K562 (cell line): ENCODE measurements around the gene ARHGAP30. TPM values are rescaled to one million over a fixed set of nuclear protein-coding genes. Genes with fewer than 3 reads are reported as not detected.

Source experiments
- CBFB ChIP-seq: sonication (generic); formaldehyde crosslinking; IDR thresholded peaks from 2 replicates; pipeline ENCODE4 v1.4.0; 2020; ENCODE audit warnings: mild to moderate bottlenecking, missing genetic modification reagents
- CEBPG ChIP-seq, 3 experiments: fragments of 200-800 bp in 1 of 3; sonication (Bioruptor generic) in 1 of 3; sonication (generic) in 1 of 3; formaldehyde crosslinking in 1 of 3; IDR thresholded peaks in 2 of 3; conservative IDR thresholded peaks in 1 of 3; 2 replicates each; pipeline versions ENCODE4 v1.6.1 to v1.8.0; 2016 to 2022; ENCODE audit warnings: missing compliant biosample characterization in 2 of 3, missing genetic modification characterization in 2 of 3, mild to moderate bottlenecking in 1 of 3, missing genetic modification reagents in 1 of 3
- DDX20 ChIP-seq: fragments of 450-650 bp; IDR thresholded peaks from 2 replicates; pipeline ENCODE4 v1.6.1; 2016; ENCODE audit warnings: missing genetic modification characterization, low read depth, mild to moderate bottlenecking, missing compliant biosample characterization, moderate library complexity
- ESRRA ChIP-seq: fragments of 450-650 bp; IDR thresholded peaks from 2 replicates; pipeline ENCODE4 v1.6.1; 2014; ENCODE audit warnings: low read depth, mild to moderate bottlenecking, moderate library complexity, borderline replicate concordance
- FOS ChIP-seq: IDR thresholded peaks from 3 replicates; pipeline ENCODE4 v1.6.1; 2011; ENCODE audit not compliant: insufficient read length; ENCODE audit errors: extremely low read depth
- MBD2 ChIP-seq: sonication (generic); IDR thresholded peaks from 2 replicates; pipeline ENCODE4 v1.6.1; 2016; ENCODE audit warnings: low read depth, borderline replicate concordance
- MEIS2 ChIP-seq: fragments of 450-650 bp; IDR thresholded peaks from 2 replicates; pipeline ENCODE4 v1.6.1; 2014; ENCODE audit warnings: mild to moderate bottlenecking; ENCODE audit not compliant: partially characterized antibody
- MTA1 ChIP-seq: fragments of 450-650 bp; IDR thresholded peaks from 2 replicates; pipeline ENCODE4 v1.6.1; 2017; ENCODE audit warnings: borderline replicate concordance
- MXI1 ChIP-seq: IDR thresholded peaks from 2 replicates; pipeline ENCODE4 v1.6.1; 2011; ENCODE audit warnings: low read depth, mild to moderate bottlenecking, improper control_type of control experiment, low read length
- NCOR1 ChIP-seq: fragments of 450-650 bp; IDR thresholded peaks from 2 replicates; pipeline ENCODE4 v1.6.1; 2016; ENCODE audit warnings: mild to moderate bottlenecking, moderate library complexity
- NFE2 ChIP-seq: IDR thresholded peaks from 2 replicates; pipeline ENCODE4 v1.6.1; 2014; ENCODE audit warnings: antibody characterized with exemption, low read depth
- SMARCA4 ChIP-seq: fragments of 450-650 bp; IDR thresholded peaks from 2 replicates; pipeline ENCODE4 v1.6.1; 2016
- SRSF9 ChIP-seq: fragments of 200-400 bp; formaldehyde crosslinking; IDR thresholded peaks from 2 replicates; pipeline ENCODE4 v1.6.1; 2017; ENCODE audit warnings: low read depth, low read length, borderline replicate concordance
- TARDBP ChIP-seq: fragments of 450-650 bp; IDR thresholded peaks from 2 replicates; pipeline ENCODE4 v1.6.1; 2016
- TBL1XR1 ChIP-seq, 2 experiments: IDR thresholded peaks; 2 replicates each; pipeline ENCODE4 v1.6.1; 2012; ENCODE audit warnings: improper control_type of control experiment in 2 of 2, low read length in 2 of 2, mild to moderate bottlenecking in 1 of 2
- TEAD4 ChIP-seq, 2 experiments: sonication (generic) in 1 of 2; formaldehyde crosslinking in 1 of 2; IDR thresholded peaks; 2 replicates each; pipeline versions ENCODE4 v1.6.1 to v1.8.0; 2012 to 2022; ENCODE audit warnings: borderline replicate concordance in 1 of 2, inconsistent platforms in 1 of 2, low read length in 1 of 2, mild to moderate bottlenecking in 1 of 2, missing genetic modification reagents in 1 of 2
- THRAP3 ChIP-seq: fragments of 450-650 bp; IDR thresholded peaks from 2 replicates; pipeline ENCODE4 v1.6.1; 2016; ENCODE audit warnings: mild to moderate bottlenecking, inconsistent platforms, borderline replicate concordance
- TOE1 ChIP-seq, 2 experiments: fragments of 450-650 bp in 1 of 2; sonication (generic) in 1 of 2; formaldehyde crosslinking in 1 of 2; IDR thresholded peaks; 2 replicates each; pipeline versions ENCODE4 v1.7.1 to v1.8.0; 2016 to 2022; ENCODE audit warnings: borderline replicate concordance in 2 of 2, mild to moderate bottlenecking in 2 of 2, antibody characterized with exemption in 1 of 2, inconsistent platforms in 1 of 2, low read depth in 1 of 2, missing genetic modification reagents in 1 of 2, moderate library complexity in 1 of 2
- XRCC4 ChIP-seq: IDR thresholded peaks from one replicate; pipeline ENCODE4 v1.6.1; 2011; ENCODE audit not compliant: insufficient read depth, insufficient read length; ENCODE audit errors: extremely low read depth
- ZNF121 ChIP-seq: sonication (generic); formaldehyde crosslinking; conservative IDR thresholded peaks from 2 replicates; pipeline ENCODE4 v1.8.0; 2022; ENCODE audit warnings: missing genetic modification reagents
- ZNF282 ChIP-seq: sonication (generic); formaldehyde crosslinking; IDR thresholded peaks from 2 replicates; pipeline ENCODE4 v1.8.1; 2023; ENCODE audit warnings: missing genetic modification reagents
- ZNF347 ChIP-seq: fragments of 450-650 bp; formaldehyde crosslinking; IDR thresholded peaks from 2 replicates; pipeline ENCODE4 v1.4.0; 2020; ENCODE audit warnings: low read depth, mild to moderate bottlenecking, moderate library complexity
- ZNF830 ChIP-seq: fragments of 250-450 bp; sonication (Bioruptor Pico); IDR thresholded peaks from 2 replicates; pipeline ENCODE4 v1.5.0; 2021; ENCODE audit warnings: mild to moderate bottlenecking
- polyA plus RNA-seq, 8 experiments: library from polyadenylated mRNA; depleted of rRNA in 4 of 8; stranded (reverse) in 5 of 8; unstranded in 3 of 8; fragments of >200 nt; fragmentation: Nextera tagmentation in 2 of 8; fragmentation: Illumina TruSeq in 1 of 8; extraction: Ambion mirVana in 2 of 8; extraction: Trizol in 1 of 8; gene quantifications; 2 replicates each; pipeline versions ENCODE4 v1.2.1 to v1.2.3, GENCODE V29; 2011 to 2014; ENCODE audit warnings: inconsistent platforms in 1 of 8, missing spikeins in 1 of 8
- total RNA-seq, 7 experiments: library from RNA; depleted of rRNA in 6 of 7; stranded (reverse); fragments of >200 nt in 6 of 7; fragmentation: Illumina TruSeq in 2 of 7; extraction: Trizol in 2 of 7; gene quantifications; 2 replicates each; pipeline versions ENCODE4 v1.2.1 to v1.2.3, GENCODE V29; 2011 to 2021; ENCODE audit warnings: low replicate concordance in 1 of 7
- TF ChIP-seq, protein P1 (sequence below): fragments of 450-650 bp; IDR thresholded peaks from 2 replicates; pipeline ENCODE4 v1.6.1; 2014; ENCODE audit warnings: low read depth, mild to moderate bottlenecking, moderate library complexity, borderline replicate concordance
- TF ChIP-seq, protein P2 (sequence below): fragments of 450-650 bp; IDR thresholded peaks from 2 replicates; pipeline ENCODE4 v1.6.1; 2016; ENCODE audit warnings: mild to moderate bottlenecking

The ARHGAP30 gene
- total and polyA plus RNA-seq, 9 of the 15 experiments (the other 6 are each of a cell fraction or from before 2014, with no cell fraction given) = 0.01 to 0.73 (median 0.12) TPM

DNA sequence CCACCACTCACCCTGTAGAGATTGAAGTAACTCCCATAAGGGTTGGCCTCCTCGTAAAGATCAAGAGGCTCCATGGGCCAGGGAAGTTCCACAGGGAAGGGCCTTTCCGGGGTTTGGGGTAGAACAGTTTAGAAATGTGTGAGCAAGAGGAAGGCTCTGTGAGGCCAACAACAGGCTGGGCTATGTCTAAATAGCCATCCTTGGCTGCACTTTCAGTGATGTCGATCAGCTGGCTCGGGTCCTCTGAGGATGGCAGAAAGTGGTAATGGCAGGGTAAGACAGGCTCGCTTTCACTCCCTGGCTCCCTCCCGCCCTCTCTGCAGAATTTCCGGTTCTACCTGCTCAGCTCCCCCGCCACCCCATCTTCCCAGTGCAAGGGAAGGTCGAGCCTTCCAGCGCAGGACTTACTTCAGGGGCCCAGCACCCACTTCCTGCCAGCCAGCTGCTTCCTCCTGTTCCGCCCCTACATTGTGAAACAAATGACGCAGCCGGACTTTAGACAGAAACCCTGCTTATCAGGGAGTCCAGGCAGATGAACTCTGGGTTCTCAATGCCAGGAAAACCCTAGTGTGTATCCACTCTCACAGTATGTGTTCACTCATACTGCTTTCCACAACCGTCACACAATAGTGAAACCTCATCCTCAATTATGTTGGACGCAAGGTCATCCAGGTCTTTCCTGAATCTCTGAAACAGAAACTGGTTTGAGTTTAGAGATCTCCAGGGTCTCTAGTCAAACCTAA is 56.0 kb downstream of the ARHGAP30 start (continued):
- TF ChIP-seq, protein P1, sequence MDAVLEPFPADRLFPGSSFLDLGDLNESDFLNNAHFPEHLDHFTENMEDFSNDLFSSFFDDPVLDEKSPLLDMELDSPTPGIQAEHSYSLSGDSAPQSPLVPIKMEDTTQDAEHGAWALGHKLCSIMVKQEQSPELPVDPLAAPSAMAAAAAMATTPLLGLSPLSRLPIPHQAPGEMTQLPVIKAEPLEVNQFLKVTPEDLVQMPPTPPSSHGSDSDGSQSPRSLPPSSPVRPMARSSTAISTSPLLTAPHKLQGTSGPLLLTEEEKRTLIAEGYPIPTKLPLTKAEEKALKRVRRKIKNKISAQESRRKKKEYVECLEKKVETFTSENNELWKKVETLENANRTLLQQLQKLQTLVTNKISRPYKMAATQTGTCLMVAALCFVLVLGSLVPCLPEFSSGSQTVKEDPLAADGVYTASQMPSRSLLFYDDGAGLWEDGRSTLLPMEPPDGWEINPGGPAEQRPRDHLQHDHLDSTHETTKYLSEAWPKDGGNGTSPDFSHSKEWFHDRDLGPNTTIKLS = peak; percentile 47; the same call in 1 of the 2 replicates
- TF ChIP-seq XRCC4 (no peak), MTA1 (peak; percentile 67), ZNF121 (CRISPR knock-in tag) (no peak), ZNF282 (CRISPR knock-in tag) (no peak), TEAD4 (IDR thresholded peaks at IDR 0.05; ENCODE audit: low read length) (peak; percentile 93), TEAD4 (CRISPR knock-in tag; IDR thresholded peaks at IDR 0.05; ENCODE audit: borderline replicate concordance) (no peak), TOE1 (IDR thresholded peaks at IDR 0.05; ENCODE audit: borderline replicate concordance) (peak; percentile 46; the same call in 1 of the 2 replicates), TOE1 (CRISPR knock-in tag; IDR thresholded peaks at IDR 0.05; ENCODE audit: borderline replicate concordance, low read depth) (no peak), THRAP3 (no peak), DDX20 (0 out of 2 replicates have a peak, but pooled peaks have one; percentile 28), ZNF830 (CRISPR knock-in tag) (no peak), MEIS2 (peak; percentile 46), SMARCA4 (peak; percentile 92), SRSF9 (no peak), MBD2 (peak; percentile 77), NCOR1 (peak; percentile 92), TBL1XR1 (IDR thresholded peaks at IDR 0.05; ENCODE audit: low read length in 2 of 2) (peak in 1 of 2 experiments; percentile 85; a peak in 2 of 4 replicates), NFE2 (peak; percentile 83), CEBPG (CRISPR knock-in tag; IDR thresholded peaks at IDR 0.05) (peak; percentile 91), CEBPG (tag; conservative IDR thresholded peaks at IDR 0.05 in 1 of 2, IDR thresholded peaks at IDR 0.05 in 1 of 2) (peak; percentile 90 to 92), MXI1 (0 out of 2 replicates have a peak, but pooled peaks have one; percentile 9), CBFB (CRISPR knock-in tag) (peak; percentile 59; the same call in 1 of the 2 replicates), TARDBP (no peak), ESRRA (peak; percentile 84; the same call in 1 of the 2 replicates), ZNF347 (CRISPR knock-in tag) (no peak), FOS (no peak)
- TF ChIP-seq, protein P2, sequence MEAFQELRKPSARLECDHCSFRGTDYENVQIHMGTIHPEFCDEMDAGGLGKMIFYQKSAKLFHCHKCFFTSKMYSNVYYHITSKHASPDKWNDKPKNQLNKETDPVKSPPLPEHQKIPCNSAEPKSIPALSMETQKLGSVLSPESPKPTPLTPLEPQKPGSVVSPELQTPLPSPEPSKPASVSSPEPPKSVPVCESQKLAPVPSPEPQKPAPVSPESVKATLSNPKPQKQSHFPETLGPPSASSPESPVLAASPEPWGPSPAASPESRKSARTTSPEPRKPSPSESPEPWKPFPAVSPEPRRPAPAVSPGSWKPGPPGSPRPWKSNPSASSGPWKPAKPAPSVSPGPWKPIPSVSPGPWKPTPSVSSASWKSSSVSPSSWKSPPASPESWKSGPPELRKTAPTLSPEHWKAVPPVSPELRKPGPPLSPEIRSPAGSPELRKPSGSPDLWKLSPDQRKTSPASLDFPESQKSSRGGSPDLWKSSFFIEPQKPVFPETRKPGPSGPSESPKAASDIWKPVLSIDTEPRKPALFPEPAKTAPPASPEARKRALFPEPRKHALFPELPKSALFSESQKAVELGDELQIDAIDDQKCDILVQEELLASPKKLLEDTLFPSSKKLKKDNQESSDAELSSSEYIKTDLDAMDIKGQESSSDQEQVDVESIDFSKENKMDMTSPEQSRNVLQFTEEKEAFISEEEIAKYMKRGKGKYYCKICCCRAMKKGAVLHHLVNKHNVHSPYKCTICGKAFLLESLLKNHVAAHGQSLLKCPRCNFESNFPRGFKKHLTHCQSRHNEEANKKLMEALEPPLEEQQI = peak; percentile 24; the same call in 1 of the 2 replicates
